Measurements from ENCODE around the gene IGSF1. TPM values are rescaled to one million over a fixed set of nuclear protein-coding genes. Genes with fewer than 3 reads are reported as not detected.

The IGSF1 gene
- total and polyA plus RNA-seq, 2 of the 13 experiments (the other 11 are each of a cell fraction or from before 2014, with no cell fraction given): 58.7 to 108 TPM

- TF ChIP-seq REST (IDR thresholded peaks at IDR 0.05; ENCODE audit: borderline replicate concordance in 1 of 2, low read depth in 1 of 2, low read length in 2 of 2) (no peak), HOXA7 (CRISPR knock-in tag; IDR thresholded peaks at IDR 0.05) (no peak), SIN3B (IDR thresholded peaks at IDR 0.05; ENCODE audit: low read length) (no peak), FOXC1 (CRISPR knock-in tag; IDR thresholded peaks at IDR 0.05; ENCODE audit: borderline replicate concordance) (no peak)
These were observed 11.5 kb downstream of the IGSF1 start (continued) for GRCh38 chrX:131277543-131278136.

- no TSS peak for BruUV-seq (replicated peaks)
- ChIA-PET CTCF (ENCODE audit: low intra/inter-chr PET ratio, low total read pairs) (no interaction called here), POLR2A (no interaction called here)
- no peaks in the 10 kb centered on the region; a peak in 2 of 5 replicates for H3K36me3 ChIP-seq (replicated peaks in 1 of 2; ENCODE audit: control insufficient read depth in 1 of 2, insufficient read depth in 2 of 2, low read length in 2 of 2)
- peaks cover 56% of the 10 kb centered on the region for H3K4me1 ChIP-seq (ENCODE audit: insufficient read depth, low read length)
- DNase-seq (ENCODE audit: low spot score) (peak; percentile 25), FAIRE-seq (peak; percentile 34), ATAC-seq (peak; percentile 34)
- no peak overlapping the region for H2AFZ ChIP-seq (ENCODE audit: low read length)
- peak overlapping the region; percentile 45 for H3K4me2 ChIP-seq (ENCODE audit: low read depth, low read length)
- in situ Hi-C loops (cut with HindIII; ENCODE audit: extremely low pct_ligation_motif_present, low pct_unique_long_range_greater_than_20kb): no loop called here
- H3K9ac ChIP-seq (ENCODE audit: insufficient read depth, low read depth, low read length): no peak overlapping the region
- WGBS (ENCODE audit: low lambda C conversion rate): 57% methylated on average over 5 of the region's 5 CpGs
- H4K20me1 ChIP-seq (ENCODE audit: insufficient read depth, low read length): no peaks in the 10 kb centered on the region
- no peaks in the 10 kb centered on the region for H3K9me3 ChIP-seq (ENCODE audit: low read length)
- intact Hi-C loops (cut with micrococcal nuclease; ENCODE audit: unreplicated experiment): no loop called here
- H3K4me3 ChIP-seq (replicated peaks in 1 of 3; ENCODE audit: insufficient read depth in 1 of 3, low read depth in 2 of 3, low read length in 3 of 3): no peak overlapping the region
- H3K27me3 ChIP-seq (ENCODE audit: control insufficient read depth in 1 of 2, insufficient read depth in 2 of 2, low read length in 2 of 2): no peaks in the 10 kb centered on the region
- no peaks in the 10 kb centered on the region for H3K79me2 ChIP-seq (ENCODE audit: insufficient read depth, low read length)
- H3K27ac ChIP-seq (ENCODE audit: extremely low read length, insufficient read depth, low read length): peak overlapping the region; percentile 87
- TF ChIP-seq CEBPG (CRISPR knock-in tag; IDR thresholded peaks at IDR 0.05) (0 out of 2 replicates have a peak, but pooled peaks have one; percentile 7), ZBTB20 (CRISPR knock-in tag; IDR thresholded peaks at IDR 0.05; ENCODE audit: borderline replicate concordance, low read depth) (no peak), ZNF24 (IDR thresholded peaks at IDR 0.05) (peak; percentile 83), PCBP2 (optimal IDR thresholded peaks at IDR 0.05; ENCODE audit: low read depth, low read length, poor library complexity, severe bottlenecking) (no peak), ZNF143 (CRISPR knock-in tag; IDR thresholded peaks at IDR 0.05) (no peak), THAP8 (CRISPR knock-in tag; IDR thresholded peaks at IDR 0.05; ENCODE audit: borderline replicate concordance) (no peak), BRCA1 (CRISPR knock-in tag; IDR thresholded peaks at IDR 0.05) (no peak), ATF3 (CRISPR knock-in tag; IDR thresholded peaks at IDR 0.05) (no peak), HCFC1 (IDR thresholded peaks at IDR 0.05; ENCODE audit: low read depth, low read length) (no peak), GABPA (IDR thresholded peaks at IDR 0.05; ENCODE audit: low read depth, low read length) (no peak), GABPA (CRISPR knock-in tag; IDR thresholded peaks at IDR 0.05; ENCODE audit: low read depth) (no peak), DPF2 (CRISPR knock-in tag; IDR thresholded peaks at IDR 0.05; ENCODE audit: borderline replicate concordance, low read depth) (no peak), ZBTB39 (CRISPR knock-in tag; IDR thresholded peaks at IDR 0.05) (no peak)
These were observed 16.1 kb downstream of the IGSF1 start for GRCh38 chrX:131273011-131273410.

Data from HepG2 (cell line).